Endothelial cell of umbilical vein (primary cell): ENCODE measurements around the gene MBTPS1. TPM values are rescaled to one million over a fixed set of nuclear protein-coding genes. Genes with fewer than 3 reads are reported as not detected.

Source experiments
- BruUV-seq: library from RNA; stranded (reverse); fragments of 400-500 nt; replicated peaks from 2 replicates; lab custom pipeline; 2021; lab: Mats Ljungman, UMichigan
- CTCF ChIA-PET: fragments of 300-600, 350-600 bp; sonication (Branson Sonifier 250); formaldehyde crosslinking; loops from one replicate; lab custom pipeline; 2021; ENCODE audit warnings: antibody characterized with exemption, inconsistent platforms; lab: Charles Lee
- POLR2A ChIA-PET: fragments of 300-600, 350-600 bp; sonication (Branson Sonifier 250); formaldehyde crosslinking; loops from one replicate; lab custom pipeline; 2021; ENCODE audit warnings: antibody characterized with exemption, inconsistent platforms; lab: Charles Lee
- DNase-seq: peaks from one replicate; pipeline ENCODE4 v3.0.0-alpha.2; 2011; ENCODE audit warnings: low read depth, low spot score
- FAIRE-seq: peaks from 2 replicates; lab custom pipeline; 2011; peaks lifted over from hg19 to GRCh38; lab: Jason Lieb, UNC
- H2AFZ ChIP-seq: 2 replicates; pipeline ENCODE4 v1.6.0; 2012; ENCODE audit warnings: low read depth, low read length, control low read depth, inconsistent platforms
- H3K27ac ChIP-seq: 2 replicates; pipeline ENCODE4 v1.5.1; 2011; ENCODE audit warnings: low read depth, mild to moderate bottlenecking, control low read depth, low read length, moderate library complexity; ENCODE audit not compliant: insufficient read depth
- H3K27me3 ChIP-seq, 2 experiments: 2 replicates each; pipeline versions ENCODE4 v1.6.0 to v1.6.1; 2011; ENCODE audit warnings: low read length in 2 of 2, mixed read lengths in 1 of 2; ENCODE audit not compliant: control insufficient read depth in 2 of 2, insufficient read depth in 2 of 2
- H3K36me3 ChIP-seq, 2 experiments: 2 replicates in 1 of 2; 3 replicates in 1 of 2; pipeline ENCODE4 v1.5.1; 2011; ENCODE audit warnings: low read length in 2 of 2, mild to moderate bottlenecking in 1 of 2, moderate library complexity in 1 of 2; ENCODE audit not compliant: control insufficient read depth in 2 of 2, insufficient read depth in 2 of 2; ENCODE audit errors: extremely low read depth in 1 of 2
- H3K4me1 ChIP-seq: 3 replicates; pipeline ENCODE4 v1.5.1; 2011; ENCODE audit warnings: mild to moderate bottlenecking, low read length; ENCODE audit not compliant: control insufficient read depth, insufficient read depth; ENCODE audit errors: extremely low read depth
- H3K4me2 ChIP-seq: 2 replicates; pipeline ENCODE4 v1.6.1; 2011; ENCODE audit warnings: low read length, control low read depth, mixed read lengths; ENCODE audit not compliant: insufficient read depth
- H3K4me3 ChIP-seq, 3 experiments: fragments of 200-600 bp in 1 of 3; sonication (generic), shearing (Covaris generic) in 1 of 3; replicated peaks in 1 of 3; 2 replicates each; pipeline ENCODE4 v1.5.1; 2011 to 2016; ENCODE audit warnings: control low read depth in 3 of 3, low read length in 3 of 3, mild to moderate bottlenecking in 2 of 3, inconsistent platforms in 1 of 3, low read depth in 1 of 3, moderate library complexity in 1 of 3; ENCODE audit not compliant: insufficient read depth in 1 of 3
- H3K79me2 ChIP-seq: 2 replicates; pipeline ENCODE4 v1.6.0; 2012; ENCODE audit warnings: low read length, inconsistent platforms; ENCODE audit not compliant: control insufficient read depth, insufficient read depth
- H3K9ac ChIP-seq: replicated peaks from 2 replicates; pipeline ENCODE3; 2011; ENCODE audit warnings: low read length, control low read depth; ENCODE audit not compliant: insufficient read depth; ENCODE audit errors: extremely low read depth
- H3K9me1 ChIP-seq: replicated peaks from 3 replicates; pipeline ENCODE4 v1.6.0; 2011; ENCODE audit warnings: mild to moderate bottlenecking, low read length; ENCODE audit not compliant: control insufficient read depth, insufficient read depth; ENCODE audit errors: extremely low read depth
- H3K9me3 ChIP-seq: replicated peaks from 2 replicates; pipeline ENCODE4 v1.5.1; 2012; ENCODE audit warnings: low read length, inconsistent platforms; ENCODE audit not compliant: control insufficient read depth, insufficient read depth
- H4K20me1 ChIP-seq: replicated peaks from 2 replicates; pipeline ENCODE3; 2011; ENCODE audit warnings: mild to moderate bottlenecking, low read length; ENCODE audit not compliant: control insufficient read depth, insufficient read depth; ENCODE audit errors: extremely low read depth
- CTCF ChIP-seq, 2 donors: IDR thresholded peaks; 1 replicate in 1 of 2; 2 replicates in 1 of 2; pipeline ENCODE4 v1.5.1; 2011; ENCODE audit warnings: low read length in 2 of 2, mild to moderate bottlenecking in 2 of 2, moderate library complexity in 2 of 2, control low read depth in 1 of 2, inconsistent platforms in 1 of 2, low read depth in 1 of 2; ENCODE audit not compliant: insufficient read depth in 1 of 2; ENCODE audit errors: extremely low read depth in 1 of 2
- EZH2 ChIP-seq: IDR thresholded peaks from 2 replicates; pipeline ENCODE4 v1.6.1; 2012; ENCODE audit warnings: borderline replicate concordance, low read depth, mild to moderate bottlenecking, moderate library complexity, low read length, inconsistent platforms; ENCODE audit not compliant: severe bottlenecking
- FOS ChIP-seq: IDR thresholded peaks from 2 replicates; pipeline ENCODE4 v1.6.1; 2011; ENCODE audit warnings: mild to moderate bottlenecking, low read length, moderate library complexity, borderline replicate concordance; ENCODE audit not compliant: insufficient read depth
- GATA2 ChIP-seq: IDR thresholded peaks from 2 replicates; pipeline ENCODE4 v1.7.0; 2011; ENCODE audit warnings: low read depth, mild to moderate bottlenecking, moderate library complexity, mixed read lengths, low read length; ENCODE audit not compliant: insufficient read length, insufficient read depth
- JUN ChIP-seq: IDR thresholded peaks from 2 replicates; pipeline ENCODE4 v1.6.1; 2011; ENCODE audit warnings: borderline replicate concordance, low read depth; ENCODE audit not compliant: insufficient read length, insufficient read depth
- MAX ChIP-seq: IDR thresholded peaks from 2 replicates; pipeline ENCODE4 v1.6.1; 2011; ENCODE audit not compliant: insufficient read depth, insufficient read length
- MYC ChIP-seq: IDR thresholded peaks from one replicate; pipeline ENCODE4 v1.6.1; 2011; ENCODE audit warnings: mild to moderate bottlenecking, low read depth, low read length
- POLR2A ChIP-seq: IDR thresholded peaks from 2 replicates; pipeline ENCODE4 v1.6.1; 2012; ENCODE audit warnings: low read depth, mild to moderate bottlenecking, control low read depth, low read length
- POLR2AphosphoS5 ChIP-seq: IDR thresholded peaks from 2 replicates; pipeline ENCODE4 v1.6.1; 2012; ENCODE audit warnings: low read depth, mild to moderate bottlenecking, control low read depth, low read length, moderate library complexity; ENCODE audit not compliant: insufficient read depth
- dilution Hi-C: fragments of 300-500 bp; cut with MboI; formaldehyde crosslinking; loops from one replicate; pipeline ENCODE4 v1.15.0; 2019; ENCODE audit warnings: low sequenced_read_pairs; ENCODE audit not compliant: extremely low pct_ligation_motif_present
- intact Hi-C: fragments of 100-400 bp; cut with micrococcal nuclease; formaldehyde crosslinking; loops from one replicate; pipeline ENCODE4 v1.10.0; 2022
- polyA plus RNA-seq, 4 experiments: library from polyadenylated mRNA; depleted of rRNA in 3 of 4; stranded (reverse) in 3 of 4; unstranded in 1 of 4; fragments of >200 nt; gene quantifications; 2 replicates each; pipeline versions ENCODE4 v1.2.1 to v1.2.3, GENCODE V29; 2011 to 2012; ENCODE audit warnings: missing spikeins in 1 of 4
- total RNA-seq: library from RNA; stranded (reverse); gene quantifications from 2 replicates; pipeline ENCODE4 v1.2.3, GENCODE V29; 2021

MBTPS1 gene
- total and polyA plus RNA-seq, 2 donors (not counting 3 experiments of a cell fraction or from before 2014, with no cell fraction given) = 82.3 to 99.6 TPM

GRCh38 chr16:84132527-84133285 lies 16.0 kb upstream of the MBTPS1 start:
- Histone ChIP-seq H3K9me1 (no peaks in the 10 kb centered on the region), H2AFZ (no peak overlapping the region), H3K9ac (no peak overlapping the region), H3K4me3 (no peak overlapping the region), H3K36me3 (peaks cover 0 to 10% of the 10 kb centered on the region in 2 experiments), H4K20me1 (no peaks in the 10 kb centered on the region), H3K4me1 (no peaks in the 10 kb centered on the region), H3K27me3 (no peaks in the 10 kb centered on the region), H3K27ac (no peak overlapping the region), H3K79me2 (peaks cover 7% of the 10 kb centered on the region), H3K9me3 (no peaks in the 10 kb centered on the region), H3K4me2 (no peak overlapping the region)
- DNase-seq (no peak), FAIRE-seq (no peak)
- ChIA-PET POLR2A (no interaction called here), CTCF (interaction anchor here (1.3 kb wide), 1 partner anchor 46 kb away, joined by 3 read pairs; no protein-coding TSS in a partner anchor)
- no TSS peak for BruUV-seq
- dilution Hi-C loops = no loop called here
- TF ChIP-seq JUN (no peak), CTCF (IDR thresholded peaks at IDR 0.05; ENCODE audit: extremely low read depth in 1 of 2, insufficient read depth in 1 of 2, low read depth in 1 of 2, low read length in 2 of 2) (no peak), POLR2AphosphoS5 (no peak), EZH2 (no peak), MAX (no peak), MYC (no peak), GATA2 (no peak), POLR2A (no peak), FOS (no peak)
- intact Hi-C loops = no loop called here
